ENCODE measurements around the gene OGDH.
"Not testable (repeated sequence)": the region's sequence is repeated elsewhere in the genome, so short reads cannot be mapped to it uniquely, and the experiment has no call there.

Gene OGDH

GRCh38 chr7:44606341-44607140 lies at the start of gene OGDH:
TSS of gene OGDH (plus strand) at chr7:44606627. CDS start at chr7:44624344, 17,717 bp downstream.
- peak; percentile 97 for DNase-seq

GRCh38 chr7:44557485-44557884 lies 48.9 kb upstream of the OGDH start:
- no peak for DNase-seq

- no peak for DNase-seq
Observed at GRCh38 chr7:44559485-44559884, 46.9 kb upstream of the OGDH start.

GRCh38 chr7:44561481-44561880 lies 44.9 kb upstream of the OGDH start:
- DNase-seq = no peak

GRCh38 chr7:44561962-44562621 lies 44.3 kb upstream of the OGDH start:
- no peak for DNase-seq

GRCh38 chr7:44562622-44562962 lies 43.8 kb upstream of the OGDH start:
- DNase-seq = not testable (repeated sequence)

GRCh38 chr7:44563171-44563679 lies 43.2 kb upstream of the OGDH start:
- DNase-seq = no peak

- DNase-seq = no peak
Observed at GRCh38 chr7:44564606-44565005, 41.8 kb upstream of the OGDH start.

GRCh38 chr7:44565097-44565794 lies 41.2 kb upstream of the OGDH start:
- DNase-seq = peak; percentile 30

- DNase-seq = no peak
Observed at GRCh38 chr7:44565795-44566559, 40.5 kb upstream of the OGDH start.

GRCh38 chr7:44566680-44567079 lies 39.7 kb upstream of the OGDH start:
- no peak for DNase-seq

GRCh38 chr7:44567884-44568283 lies 38.5 kb upstream of the OGDH start:
- no peak for DNase-seq

GRCh38 chr7:44568771-44569560 lies 37.5 kb upstream of the OGDH start:
- DNase-seq = no peak

- DNase-seq = no peak
Observed at GRCh38 chr7:44569959-44570358, 36.5 kb upstream of the OGDH start.

- DNase-seq = no peak
Observed at GRCh38 chr7:44572771-44573170, 33.7 kb upstream of the OGDH start.

GRCh38 chr7:44573464-44574286 lies 32.8 kb upstream of the OGDH start, which contains the start of gene DDX56:
TSS of gene DDX56 (minus strand) at chr7:44573908. CDS start at chr7:44573895, 13 bp downstream.
- DNase-seq = peak; percentile 93

- DNase-seq = no peak
Observed at GRCh38 chr7:44574287-44574872, 32.0 kb upstream of the OGDH start.

- no peak for DNase-seq
Observed at GRCh38 chr7:44575054-44575453, 31.4 kb upstream of the OGDH start.

GRCh38 chr7:44576228-44576627 lies 30.2 kb upstream of the OGDH start:
- no peak for DNase-seq
